ENCODE measurements around the gene GRID1.

GRCh38 chr10:86215046-86215445 lies 151.5 kb downstream of the GRID1 start:
- no peak for TF ChIP-seq EZH2 (IDR thresholded peaks at IDR 0.05; ENCODE audit: insufficient read depth, poor library complexity, severe bottlenecking)
- no peak for TF ChIP-seq EZH2phosphoT487 (IDR thresholded peaks at IDR 0.05; ENCODE audit: insufficient read depth, low read depth)
